SU-DHL-6 (cell line): Measurements from ENCODE around the gene ZDHHC20.

Source experiments
- EZH2phosphoT487 ChIP-seq: fragments of 200-600 bp; sonication (generic), shearing (Covaris generic); conservative IDR thresholded peaks from 2 replicates; pipeline ENCODE4 v1.6.1; 2018; ENCODE audit warnings: mild to moderate bottlenecking, antibody characterized with exemption, low read length, moderate library complexity, mixed read lengths
- TF ChIP-seq, protein P1 (sequence below): fragments of 200-600 bp; sonication (generic); IDR thresholded peaks from one replicate; pipeline ENCODE4 v1.5.1; 2017; ENCODE audit warnings: antibody characterized with exemption, mild to moderate bottlenecking, low read length, moderate library complexity; ENCODE audit not compliant: insufficient read depth, poor library complexity, severe bottlenecking

- TF ChIP-seq, protein P1, sequence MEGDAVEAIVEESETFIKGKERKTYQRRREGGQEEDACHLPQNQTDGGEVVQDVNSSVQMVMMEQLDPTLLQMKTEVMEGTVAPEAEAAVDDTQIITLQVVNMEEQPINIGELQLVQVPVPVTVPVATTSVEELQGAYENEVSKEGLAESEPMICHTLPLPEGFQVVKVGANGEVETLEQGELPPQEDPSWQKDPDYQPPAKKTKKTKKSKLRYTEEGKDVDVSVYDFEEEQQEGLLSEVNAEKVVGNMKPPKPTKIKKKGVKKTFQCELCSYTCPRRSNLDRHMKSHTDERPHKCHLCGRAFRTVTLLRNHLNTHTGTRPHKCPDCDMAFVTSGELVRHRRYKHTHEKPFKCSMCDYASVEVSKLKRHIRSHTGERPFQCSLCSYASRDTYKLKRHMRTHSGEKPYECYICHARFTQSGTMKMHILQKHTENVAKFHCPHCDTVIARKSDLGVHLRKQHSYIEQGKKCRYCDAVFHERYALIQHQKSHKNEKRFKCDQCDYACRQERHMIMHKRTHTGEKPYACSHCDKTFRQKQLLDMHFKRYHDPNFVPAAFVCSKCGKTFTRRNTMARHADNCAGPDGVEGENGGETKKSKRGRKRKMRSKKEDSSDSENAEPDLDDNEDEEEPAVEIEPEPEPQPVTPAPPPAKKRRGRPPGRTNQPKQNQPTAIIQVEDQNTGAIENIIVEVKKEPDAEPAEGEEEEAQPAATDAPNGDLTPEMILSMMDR, result no peak
- TF ChIP-seq EZH2phosphoT487, result no peak
Measured at GRCh38 chr13:21435231-21435630, 23.9 kb downstream of the ZDHHC20 start.
